ENCODE results near the gene RND2.

Gene RND2

DNA sequence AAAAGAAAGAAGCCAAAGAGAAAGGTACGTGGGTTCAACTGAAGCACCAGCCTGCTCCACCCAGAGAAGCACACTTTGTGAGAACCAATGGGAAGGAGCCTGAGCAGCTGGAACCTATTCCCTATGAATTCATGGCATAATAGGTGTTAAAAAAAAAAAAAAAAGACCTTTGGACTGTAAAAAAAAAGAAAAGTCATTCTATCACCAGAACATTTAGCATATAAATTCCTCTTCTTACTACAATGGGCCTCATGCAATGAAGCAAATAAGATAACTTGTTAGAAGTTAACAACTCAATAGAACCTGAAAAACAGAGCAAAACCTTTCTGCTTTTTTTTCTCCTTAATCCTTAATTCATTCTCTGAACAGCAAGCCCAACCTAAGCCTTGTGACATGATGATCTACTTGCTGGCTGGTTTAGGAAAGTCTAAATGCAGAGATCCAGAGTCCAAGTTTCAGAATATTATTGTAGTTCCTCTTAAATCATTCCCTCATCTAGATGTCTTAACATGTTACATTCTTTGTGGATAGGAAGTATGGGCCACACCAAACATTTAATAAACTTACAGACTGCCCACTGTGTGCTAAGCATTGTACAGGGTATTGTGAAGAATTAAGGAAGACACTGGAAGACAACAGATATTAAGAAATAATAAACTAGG is 54.7 kb downstream of the RND2 start:
- DNase-seq (ENCODE audit: low spot score) = no peak

All from ecto neural progenitor cell (in vitro differentiated cells).